HEK293 (cell line): ENCODE measurements around the gene C16orf86.

Source experiments
- CTCF ChIA-PET: fragments of 350-600 bp; formaldehyde crosslinking; extraction: SDS; loops from one replicate; lab custom pipeline; 2021; ENCODE audit warnings: antibody characterized with exemption; lab: Yijun Ruan, JAX
- POLR2A ChIA-PET: fragments of 300-600 bp; formaldehyde crosslinking; extraction: SDS; loops from one replicate; lab custom pipeline; 2020; ENCODE audit warnings: antibody characterized with exemption, inconsistent platforms; lab: Yijun Ruan, JAX
- H3K27ac ChIP-seq: fragments of 200-500 bp; sonication (Bioruptor generic); 2 replicates; pipeline ENCODE4 v1.5.1; 2014; ENCODE audit warnings: low read depth, low read length, control low read depth, inconsistent platforms; ENCODE audit errors: extremely low read depth
- H3K36me3 ChIP-seq, 2 experiments: fragments of 200-500 bp in 1 of 2; sonication (Bioruptor generic) in 1 of 2; 1 replicate in 1 of 2; 2 replicates in 1 of 2; pipeline ENCODE4 v1.5.1; 2014 to 2017; ENCODE audit warnings: inconsistent platforms in 2 of 2, low read length in 2 of 2; ENCODE audit not compliant: control insufficient read depth in 2 of 2, insufficient read depth in 1 of 2
- H3K4me1 ChIP-seq: fragments of 200-500 bp; sonication (Bioruptor generic); 2 replicates; pipeline ENCODE4 v1.5.1; 2014; ENCODE audit warnings: mild to moderate bottlenecking, low read length, inconsistent platforms; ENCODE audit not compliant: control insufficient read depth, insufficient read depth
- H3K4me3 ChIP-seq: 2 replicates; pipeline ENCODE4 v1.5.1; 2011; ENCODE audit warnings: low read depth, mild to moderate bottlenecking, control low read depth, low read length, moderate library complexity
- H3K9me3 ChIP-seq: fragments of 200-500 bp; sonication (Bioruptor generic); 2 replicates; pipeline ENCODE4 v1.5.1; 2014; ENCODE audit warnings: low read depth, low read length, inconsistent platforms; ENCODE audit not compliant: control insufficient read depth, insufficient read depth
- CTCF ChIP-seq: fragments of 450-650 bp; formaldehyde crosslinking; IDR thresholded peaks from 2 replicates; pipeline ENCODE4 v1.5.1; 2016; ENCODE audit warnings: missing biosample characterization, missing genetic modification characterization
- OSR2 ChIP-seq: fragments of 450-650 bp; formaldehyde crosslinking; IDR thresholded peaks from 2 replicates; pipeline ENCODE4 v1.5.1; 2016; ENCODE audit warnings: missing biosample characterization, missing genetic modification characterization
- PATZ1 ChIP-seq: fragments of 450-650 bp; formaldehyde crosslinking; IDR thresholded peaks from 2 replicates; pipeline ENCODE4 v1.5.1; 2016; ENCODE audit warnings: missing biosample characterization, missing genetic modification characterization
- SCRT2 ChIP-seq: fragments of 450-650 bp; formaldehyde crosslinking; IDR thresholded peaks from 2 replicates; pipeline ENCODE4 v1.5.1; 2016; ENCODE audit warnings: missing biosample characterization, missing genetic modification characterization
- SP7 ChIP-seq: fragments of 450-650 bp; formaldehyde crosslinking; IDR thresholded peaks from 2 replicates; pipeline ENCODE4 v1.5.1; 2016; ENCODE audit warnings: missing biosample characterization, missing genetic modification characterization
- TCF7L2 ChIP-seq: IDR thresholded peaks from 2 replicates; pipeline ENCODE4 v1.6.1; 2011; ENCODE audit warnings: low read depth, mild to moderate bottlenecking, inconsistent platforms, low read length, moderate library complexity, borderline replicate concordance
- ZBTB48 ChIP-seq: fragments of 450-650 bp; formaldehyde crosslinking; IDR thresholded peaks from 2 replicates; pipeline ENCODE4 v1.5.1; 2016; ENCODE audit warnings: missing biosample characterization, missing genetic modification characterization
- ZNF2 ChIP-seq: fragments of 450-650 bp; formaldehyde crosslinking; IDR thresholded peaks from 2 replicates; pipeline ENCODE4 v1.5.1; 2016; ENCODE audit warnings: missing biosample characterization, missing genetic modification characterization
- ZNF24 ChIP-seq: fragments of 450-650 bp; formaldehyde crosslinking; IDR thresholded peaks from 2 replicates; pipeline ENCODE4 v1.5.1; 2016; ENCODE audit warnings: missing biosample characterization, missing genetic modification characterization
- ZNF398 ChIP-seq: fragments of 450-650 bp; formaldehyde crosslinking; IDR thresholded peaks from 2 replicates; pipeline ENCODE4 v1.5.1; 2017; ENCODE audit warnings: missing biosample characterization, missing genetic modification characterization
- ZNF654 ChIP-seq: fragments of 450-650 bp; formaldehyde crosslinking; IDR thresholded peaks from 2 replicates; pipeline ENCODE4 v1.5.1; 2016; ENCODE audit warnings: low read depth, missing biosample characterization, missing genetic modification characterization
- ZSCAN4 ChIP-seq: fragments of 450-650 bp; formaldehyde crosslinking; IDR thresholded peaks from 2 replicates; pipeline ENCODE4 v1.5.1; 2017; ENCODE audit warnings: missing biosample characterization, missing genetic modification characterization

The C16orf86 gene

GRCh38 chr16:67672739-67673662 lies 6.4 kb downstream of the C16orf86 start:
- CTCF ChIA-PET = interaction anchor here (0.5 to 3.1 kb wide), 28 partner anchors 10 to 430 kb away, joined by 3 to 31 read pairs (median 4); partner anchors contain the start of genes CENPT, GFOD2, NFATC3 and PARD6A
- Histone ChIP-seq H3K4me1 (0 out of 2 replicates have a peak, but pooled peaks cover 3% of the 10 kb centered on the region), H3K27ac (no peak overlapping the region), H3K9me3 (no peaks in the 10 kb centered on the region), H3K4me3 (no peak overlapping the region), H3K36me3 (peaks cover 0 to 16% of the 10 kb centered on the region in 2 experiments; a peak in 1 of 3 replicates)
- TF ChIP-seq OSR2 (tag by site-specific recombination) (no peak), SCRT2 (peak; percentile 32; the same call in 1 of the 2 replicates), ZBTB48 (0 out of 2 replicates have a peak, but pooled peaks have one; percentile 23), CTCF (tag by site-specific recombination) (peak; percentile 89), ZNF654 (tag by site-specific recombination) (peak; percentile 87), ZSCAN4 (tag by site-specific recombination) (no peak), TCF7L2 (no peak), ZNF2 (tag by site-specific recombination) (peak; percentile 63; the same call in 1 of the 2 replicates), PATZ1 (tag by site-specific recombination) (no peak), SP7 (tag by site-specific recombination) (peak; percentile 18; the same call in 1 of the 2 replicates), ZNF398 (tag by site-specific recombination) (peak; percentile 21; the same call in 1 of the 2 replicates)
- POLR2A ChIA-PET = interaction anchor here (0.6 kb wide), 1 partner anchor 45 kb away, joined by 4 read pairs; no protein-coding TSS in a partner anchor

GRCh38 chr16:67673712-67674580 lies 7.3 kb downstream of the C16orf86 start:
- TF ChIP-seq ZNF398 (tag by site-specific recombination) = 0 out of 2 replicates have a peak, but pooled peaks have one; percentile 23
- TF ChIP-seq ZNF24 (tag by site-specific recombination) = no peak
- Histone ChIP-seq H3K36me3 (peaks cover 0 to 16% of the 10 kb centered on the region in 2 experiments; a peak in 1 of 3 replicates), H3K4me3 (no peak overlapping the region), H3K27ac (no peak overlapping the region), H3K9me3 (no peaks in the 10 kb centered on the region), H3K4me1 (0 out of 2 replicates have a peak, but pooled peaks cover 3% of the 10 kb centered on the region)
- ChIA-PET CTCF (interaction anchor here (0.5 to 3.1 kb wide), 16 partner anchors 9 to 429 kb away, joined by 3 to 31 read pairs (median 4); partner anchors contain the start of genes CENPT, GFOD2 and NRN1L), POLR2A (interaction anchor here (0.6 kb wide), 1 partner anchor 46 kb away, joined by 4 read pairs; no protein-coding TSS in a partner anchor)
